H1 (cell line): Measurements from ENCODE around the gene C5AR2. TPM values are rescaled to one million over a fixed set of nuclear protein-coding genes. Genes with fewer than 3 reads are reported as not detected.

Source experiments
- CTCF ChIA-PET: fragments of 300-600 bp; sonication (Branson Sonifier 250); formaldehyde crosslinking; loops from one replicate; lab custom pipeline; 2021; ENCODE audit not compliant: partially characterized antibody; lab: Charles Lee
- POLR2A ChIA-PET: fragments of 300-600 bp; sonication (Branson Sonifier 250); formaldehyde crosslinking; loops from one replicate; lab custom pipeline; 2021; ENCODE audit warnings: inconsistent platforms; ENCODE audit not compliant: partially characterized antibody; lab: Charles Lee
- DNase-seq, 2 experiments: peaks; one replicate each; pipeline versions ENCODE4 v3.0.0 to v3.0.0-alpha.2; 2010 to 2022; ENCODE audit warnings: low spot score in 2 of 2, low read depth in 1 of 2, mixed read lengths in 1 of 2
- FAIRE-seq: peaks from 2 replicates; lab custom pipeline; 2011; peaks lifted over from hg19 to GRCh38; lab: Jason Lieb, UNC
- H2AFZ ChIP-seq: 2 replicates; pipeline ENCODE4 v1.8.1; 2012; ENCODE audit warnings: low read length, inconsistent platforms
- H2AK5ac ChIP-seq: 2 replicates; pipeline ENCODE4 v1.6.1; 2013; ENCODE audit warnings: low read depth, low read length
- H2BK120ac ChIP-seq: replicated peaks from 2 replicates; pipeline ENCODE3; 2013; ENCODE audit warnings: low read depth, low read length, inconsistent platforms
- H2BK12ac ChIP-seq: 2 replicates; pipeline ENCODE4 v1.6.1; 2013; ENCODE audit warnings: low read depth, low read length
- H2BK15ac ChIP-seq: 2 replicates; pipeline ENCODE4 v1.6.1; 2013; ENCODE audit warnings: low read length
- H2BK20ac ChIP-seq: 2 replicates; pipeline ENCODE4 v1.6.1; 2013; ENCODE audit warnings: low read length
- H2BK5ac ChIP-seq: 2 replicates; pipeline ENCODE4 v1.6.1; 2013; ENCODE audit warnings: low read depth, low read length
- H3K14ac ChIP-seq: 2 replicates; pipeline ENCODE4 v1.6.1; 2013; ENCODE audit warnings: inconsistent platforms; ENCODE audit not compliant: insufficient read length
- H3K18ac ChIP-seq: 2 replicates; pipeline ENCODE4 v1.6.1; 2013; ENCODE audit warnings: low read length; ENCODE audit errors: extremely low read depth
- H3K23ac ChIP-seq: 2 replicates; pipeline ENCODE4 v1.6.1; 2013; ENCODE audit warnings: inconsistent platforms; ENCODE audit not compliant: insufficient read length
- H3K23me2 ChIP-seq: 2 replicates; pipeline ENCODE4 v1.6.1; 2013; ENCODE audit warnings: low read depth, low read length
- H3K27ac ChIP-seq: 2 replicates; pipeline ENCODE4 v1.6.1; 2011; ENCODE audit warnings: low read depth, low read length, inconsistent platforms
- H3K27me3 ChIP-seq, 4 experiments: replicated peaks in 1 of 4; 1 replicate in 1 of 4; 2 replicates in 3 of 4; pipeline versions ENCODE4 v1.6.1 to v1.8.1; 2011 to 2013; ENCODE audit warnings: low read length in 3 of 4, mild to moderate bottlenecking in 3 of 4, inconsistent platforms in 2 of 4, mixed read lengths in 2 of 4, moderate library complexity in 1 of 4; ENCODE audit not compliant: control insufficient read depth in 3 of 4, insufficient read depth in 3 of 4; ENCODE audit errors: extremely low read depth in 1 of 4
- H3K36me3 ChIP-seq, 4 experiments: 2 replicates each; pipeline versions ENCODE4 v1.6.1 to v1.8.1; 2011 to 2013; ENCODE audit warnings: mild to moderate bottlenecking in 4 of 4, low read length in 3 of 4, moderate library complexity in 2 of 4, control low read depth in 1 of 4, inconsistent platforms in 1 of 4; ENCODE audit not compliant: insufficient read depth in 4 of 4, control insufficient read depth in 2 of 4
- H3K4ac ChIP-seq: replicated peaks from 2 replicates; pipeline ENCODE3; 2013; ENCODE audit warnings: low read length, low read depth, mixed read lengths, inconsistent platforms; ENCODE audit not compliant: insufficient read length
- H3K4me1 ChIP-seq, 4 experiments: replicated peaks in 1 of 4; 1 replicate in 1 of 4; 2 replicates in 3 of 4; pipeline versions ENCODE4 v1.6.1 to v1.8.1; 2011 to 2013; ENCODE audit warnings: low read length in 3 of 4, inconsistent platforms in 2 of 4, mixed read lengths in 1 of 4; ENCODE audit not compliant: insufficient read depth in 4 of 4, control insufficient read depth in 3 of 4
- H3K4me2 ChIP-seq, 2 experiments: 2 replicates each; pipeline versions ENCODE4 v1.6.1 to v1.8.1; 2011 to 2013; ENCODE audit warnings: low read depth in 2 of 2, low read length in 2 of 2, control low read depth in 1 of 2, inconsistent platforms in 1 of 2, mild to moderate bottlenecking in 1 of 2; ENCODE audit not compliant: insufficient read depth in 1 of 2
- H3K4me3 ChIP-seq, 4 experiments: fragments of 200-600, 300-600 bp in 1 of 4; sonication (generic), shearing (Covaris generic), sonication (Bioruptor Twin) in 1 of 4; 2 replicates each; pipeline versions ENCODE4 v1.5.1 to v1.8.1; 2011 to 2016; ENCODE audit warnings: low read length in 4 of 4, low read depth in 3 of 4, control low read depth in 2 of 4, inconsistent platforms in 2 of 4, mild to moderate bottlenecking in 2 of 4, mixed read lengths in 1 of 4, moderate library complexity in 1 of 4; ENCODE audit not compliant: insufficient read depth in 2 of 4; ENCODE audit errors: extremely low read depth in 1 of 4
- H3K56ac ChIP-seq: replicated peaks from 2 replicates; pipeline ENCODE3; 2013; ENCODE audit warnings: low read depth, mild to moderate bottlenecking, mixed read lengths, low read length, inconsistent platforms; ENCODE audit not compliant: insufficient read length
- H3K79me1 ChIP-seq: 2 replicates; pipeline ENCODE4 v1.6.1; 2013; ENCODE audit warnings: low read depth, low read length, control low read depth
- H3K79me2 ChIP-seq, 2 experiments: 2 replicates each; pipeline versions ENCODE4 v1.6.1 to v1.8.1; 2012 to 2013; ENCODE audit warnings: low read length in 2 of 2, mild to moderate bottlenecking in 2 of 2, inconsistent platforms in 1 of 2; ENCODE audit not compliant: insufficient read depth in 2 of 2, control insufficient read depth in 1 of 2
- H3K9ac ChIP-seq, 4 experiments: replicated peaks in 1 of 4; 1 replicate in 1 of 4; 2 replicates in 3 of 4; pipeline versions ENCODE4 v1.6.1 to v1.8.1; 2011 to 2013; ENCODE audit warnings: low read depth in 3 of 4, low read length in 3 of 4, control low read depth in 2 of 4, mild to moderate bottlenecking in 2 of 4, moderate library complexity in 2 of 4, inconsistent platforms in 1 of 4; ENCODE audit errors: extremely low read depth in 1 of 4
- H3K9me3 ChIP-seq, 2 experiments: 2 replicates each; pipeline versions ENCODE4 v1.6.1 to v1.8.1; 2012 to 2013; ENCODE audit warnings: mild to moderate bottlenecking in 2 of 2, moderate library complexity in 2 of 2, control low read depth in 1 of 2, inconsistent platforms in 1 of 2, low read depth in 1 of 2, low read length in 1 of 2, mixed read lengths in 1 of 2; ENCODE audit not compliant: insufficient read depth in 2 of 2
- H4K20me1 ChIP-seq, 2 experiments: replicated peaks in 1 of 2; 2 replicates each; pipeline versions ENCODE3 to v1.8.1; 2011 to 2013; ENCODE audit warnings: inconsistent platforms in 2 of 2, low read length in 2 of 2, mild to moderate bottlenecking in 1 of 2; ENCODE audit not compliant: insufficient read depth in 2 of 2, control insufficient read depth in 1 of 2
- H4K5ac ChIP-seq: 2 replicates; pipeline ENCODE4 v1.6.1; 2013; ENCODE audit warnings: low read length, low read depth, mixed read lengths, inconsistent platforms; ENCODE audit not compliant: insufficient read length
- H4K8ac ChIP-seq: 2 replicates; pipeline ENCODE4 v1.8.0; 2013; ENCODE audit warnings: mild to moderate bottlenecking, moderate library complexity, low read length, inconsistent platforms; ENCODE audit not compliant: insufficient read depth; ENCODE audit errors: extremely low read depth
- H4K91ac ChIP-seq: replicated peaks from 2 replicates; pipeline ENCODE3; 2013; ENCODE audit warnings: low read length, mixed read lengths, inconsistent platforms; ENCODE audit not compliant: insufficient read length
- ATF2 ChIP-seq: IDR thresholded peaks from 2 replicates; pipeline ENCODE4 v1.6.1; 2012; ENCODE audit warnings: low read length, inconsistent platforms
- BACH1 ChIP-seq: IDR thresholded peaks from 2 replicates; pipeline ENCODE4 v1.6.1; 2012; ENCODE audit warnings: low read length, improper control_type of control experiment
- CBX8 ChIP-seq: fragments of 300-800, 300-1000 bp; sonication (generic); IDR thresholded peaks from 2 replicates; pipeline ENCODE4 v1.7.1; 2016; ENCODE audit warnings: low read depth, low read length, borderline replicate concordance
- EP300 ChIP-seq, 2 experiments: IDR thresholded peaks; 1 replicate in 1 of 2; 2 replicates in 1 of 2; pipeline ENCODE4 v1.6.1; 2011 to 2012; ENCODE audit warnings: low read depth in 2 of 2, low read length in 2 of 2, mild to moderate bottlenecking in 2 of 2, borderline replicate concordance in 1 of 2, inconsistent platforms in 1 of 2, moderate library complexity in 1 of 2
- FOSL1 ChIP-seq: IDR thresholded peaks from 2 replicates; pipeline ENCODE4 v1.6.1; 2011; ENCODE audit warnings: mild to moderate bottlenecking, low read depth, low read length, moderate library complexity; ENCODE audit not compliant: insufficient read depth
- JUN ChIP-seq: IDR thresholded peaks from 2 replicates; pipeline ENCODE4 v1.6.1; 2011; ENCODE audit warnings: low read depth, mild to moderate bottlenecking, improper control_type of control experiment, low read length
- MAX ChIP-seq: IDR thresholded peaks from 2 replicates; pipeline ENCODE4 v1.6.1; 2012; ENCODE audit warnings: inconsistent platforms
- NRF1 ChIP-seq: IDR thresholded peaks from 2 replicates; pipeline ENCODE4 v1.6.1; 2011; ENCODE audit warnings: mild to moderate bottlenecking, low read depth, low read length, improper control_type of control experiment
- SUZ12 ChIP-seq: fragments of 200-600 bp; sonication (generic); IDR thresholded peaks from 2 replicates; pipeline ENCODE4 v1.6.1; 2012; ENCODE audit warnings: mild to moderate bottlenecking, inconsistent platforms, low read length, moderate library complexity, mixed read lengths
- TEAD4 ChIP-seq: IDR thresholded peaks from 2 replicates; pipeline ENCODE4 v1.6.1; 2012; ENCODE audit warnings: low read depth, low read length, inconsistent platforms, mixed read lengths
- USF2 ChIP-seq: IDR thresholded peaks from 2 replicates; pipeline ENCODE4 v1.6.1; 2011; ENCODE audit warnings: low read length, improper control_type of control experiment
- WGBS, 2 experiments: shearing (Covaris generic) in 1 of 2; methylation state at CpG; one replicate each; pipeline versions ENCODE4 v1.1.6 to v1.1.7; 2013 to 2015; ENCODE audit warnings: low lambda C conversion rate in 2 of 2, mixed read lengths in 2 of 2, inconsistent platforms in 1 of 2, low coverage in 1 of 2, missing lambda C conversion rate in 1 of 2; ENCODE audit not compliant: insufficient replicate concordance in 2 of 2, insufficient coverage in 1 of 2, insufficient read length in 1 of 2; ENCODE audit errors: extremely low coverage in 1 of 2, missing lambda C conversion rate in 1 of 2; 5-methylcytosine and 5-hydroxymethylcytosine counted together
- polyA plus RNA-seq, 7 experiments: library from polyadenylated mRNA; depleted of rRNA in 3 of 7; stranded (reverse) in 5 of 7; unstranded in 2 of 7; fragments of >200 nt in 5 of 7; fragments of 200-250 nt in 2 of 7; gene quantifications; 1 replicate in 5 of 7; 2 replicates in 1 of 7; 4 replicates in 1 of 7; pipeline versions ENCODE4 v1.2.1 to v1.2.3, GENCODE V29; 2011 to 2013; ENCODE audit warnings: missing spikeins in 2 of 7, mixed read lengths in 2 of 7
- total RNA-seq: library from RNA; stranded (reverse); fragmentation: NEBNext Ultra II Directional; extraction: Animal tissue kit (Norgen Biotek cat#: 25700); gene quantifications from 2 replicates; pipeline ENCODE4 v1.2.1, GENCODE V29; 2021

The C5AR2 gene
- total and polyA plus RNA-seq, 2 of the 8 experiments (the other 6 are each of a cell fraction or from before 2014, with no cell fraction given) = 0.08 to 0.15 TPM

- Histone ChIP-seq H3K79me1 (no peaks in the 10 kb centered on the region), H4K91ac (no peak overlapping the region), H4K8ac (no peak overlapping the region), H4K20me1 (no peaks in the 10 kb centered on the region), H3K23me2 (no peaks in the 10 kb centered on the region), H3K4me3 (no peak overlapping the region), H3K36me3 (no peaks in the 10 kb centered on the region), H3K56ac (no peak overlapping the region), H3K18ac (no peak overlapping the region), H2BK15ac (no peak overlapping the region), H3K4me2 (no peak overlapping the region), H2AK5ac (no peak overlapping the region), H3K9me3 (no peaks in the 10 kb centered on the region), H3K9ac (no peak overlapping the region), H2BK120ac (no peak overlapping the region), H2AFZ (no peak overlapping the region), H3K4ac (no peak overlapping the region), H3K79me2 (no peaks in the 10 kb centered on the region), H2BK5ac (no peak overlapping the region), H3K4me1 (peaks cover 0 to 4% (median 0%) of the 10 kb centered on the region in 4 experiments; a peak in 2 of 7 replicates), H4K5ac (no peak overlapping the region), H2BK12ac (no peak overlapping the region), H3K27ac (no peak overlapping the region), H3K14ac (no peak overlapping the region), H2BK20ac (no peak overlapping the region), H3K23ac (no peak overlapping the region), H3K27me3 (no peaks in the 10 kb centered on the region)
- WGBS, 2 experiments = 93% methylated on average over 6 of the region's 6 CpGs; no CpG with 5 or more reads in 1 of the 2 experiments
- POLR2A ChIA-PET = no interaction called here
- DNase-seq = no peak
- FAIRE-seq = no peak
- CTCF ChIA-PET = interaction anchor here (0.9 to 3.7 kb wide), 5 partner anchors 9 to 45 kb away, joined by 3 to 32 read pairs (median 7); partner anchors contain the start of gene DHX34
- TF ChIP-seq JUN = no peak
- no peak for TF ChIP-seq NRF1
- TF ChIP-seq MAX = no peak
- TF ChIP-seq EP300 (IDR thresholded peaks at IDR 0.05; ENCODE audit: borderline replicate concordance in 1 of 2, low read depth in 2 of 2, low read length in 2 of 2) = no peak
- no peak for TF ChIP-seq ATF2
- no peak for TF ChIP-seq USF2
- TF ChIP-seq BACH1 = no peak
- TF ChIP-seq CBX8 = no peak
- TF ChIP-seq TEAD4 = no peak
- no peak for TF ChIP-seq FOSL1
- no peak for TF ChIP-seq SUZ12
Observed at GRCh38 chr19:47303966-47304365, 28.0 kb upstream of the C5AR2 start.
